Psoas muscle (tissue), 8 donors: ENCODE data around the gene CSNK1A1. TPM values are rescaled to one million over a fixed set of nuclear protein-coding genes. Genes with fewer than 3 reads are reported as not detected.

Experiments used
- ATAC-seq, 4 donors: fragments of 200-7000 bp; cut with Tn5 transposase; one replicate each; pipeline ENCODE4 v1.9.1; 2020; ENCODE audit warnings: moderate library complexity in 3 of 4, mild to moderate bottlenecking in 2 of 4
- DNase-seq, 2 donors: peaks; one replicate each; pipeline ENCODE4 v3.0.0-alpha.2; 2020
- H3K27ac ChIP-seq: fragments of 200-600 bp; one replicate; pipeline ENCODE4 v1.8.0; 2022
- H3K27me3 ChIP-seq, 3 donors: fragments of 200-600 bp in 1 of 3; one replicate each; pipeline versions ENCODE4 v1.6.1 to v1.8.0; 2013 to 2022; ENCODE audit warnings: low read length in 2 of 3, mild to moderate bottlenecking in 2 of 3, moderate library complexity in 1 of 3; ENCODE audit not compliant: insufficient read depth in 3 of 3
- H3K36me3 ChIP-seq, 2 donors: fragments of 200-600 bp in 1 of 2; one replicate each; pipeline versions ENCODE4 v1.6.1 to v1.8.0; 2013 to 2022; ENCODE audit warnings: low read depth in 1 of 2, mild to moderate bottlenecking in 1 of 2, moderate library complexity in 1 of 2; ENCODE audit not compliant: insufficient read depth in 1 of 2
- H3K4me1 ChIP-seq: fragments of 200-600 bp; one replicate; pipeline ENCODE4 v1.8.0; 2022
- H3K4me3 ChIP-seq: fragments of 200-600 bp; one replicate; pipeline ENCODE4 v1.8.0; 2022; ENCODE audit warnings: mild to moderate bottlenecking
- H3K9me3 ChIP-seq: fragments of 200-600 bp; one replicate; pipeline ENCODE4 v1.8.0; 2022
- CTCF ChIP-seq: fragments of 200-600 bp; IDR thresholded peaks from one replicate; pipeline ENCODE4 v1.8.0; 2022; ENCODE audit warnings: antibody characterized with exemption
- WGBS, 3 donors: extraction: QIAGEN DNeasy Blood & Tissue Kit; methylation state at CpG; one replicate each; pipeline versions ENCODE4 v1.1.6 to v1.1.7; 2013; 5-methylcytosine and 5-hydroxymethylcytosine counted together
- intact Hi-C, 2 donors: fragments of 100-400 bp; cut with DNase I; formaldehyde crosslinking; loops; one replicate each; pipeline versions ENCODE4 v1.11.0 to v1.14.2; 2022
- polyA plus RNA-seq, 3 donors: library from polyadenylated mRNA; stranded (reverse); fragments of 200-250 nt; gene quantifications; one replicate each; pipeline ENCODE4 v1.2.3, GENCODE V29; 2013
- total RNA-seq, 4 donors: library from RNA; stranded (reverse); fragmentation: NEBNext Ultra II Directional in 2 of 4; extraction: Animal tissue kit (Norgen Biotek cat#: 25700) in 2 of 4; gene quantifications; one replicate each; pipeline versions ENCODE4 v1.2.1 to v1.2.4, GENCODE V29; 2021 to 2023
- donor health status: healthy with polysubstance abuse.
- donor health status: DM: no; HTN: no; CAD: no; lungs with moderate emphysema.
- donor health status: Bipolar disorder and iron deficiency.
- donor health status: healthy.
- donor health status: DM: yes; HTN: yes; CAD: no.
- donor health status: DM: no; HTN: no; CAD: no.
- donor health status: DM: no; HTN: no; CAD: no.
- donor health status: DM: yes; HTN: yes; CAD: no.

The CSNK1A1 gene
- total and polyA plus RNA-seq, 7 donors = 73.6 to 394 (median 201) TPM

DNA sequence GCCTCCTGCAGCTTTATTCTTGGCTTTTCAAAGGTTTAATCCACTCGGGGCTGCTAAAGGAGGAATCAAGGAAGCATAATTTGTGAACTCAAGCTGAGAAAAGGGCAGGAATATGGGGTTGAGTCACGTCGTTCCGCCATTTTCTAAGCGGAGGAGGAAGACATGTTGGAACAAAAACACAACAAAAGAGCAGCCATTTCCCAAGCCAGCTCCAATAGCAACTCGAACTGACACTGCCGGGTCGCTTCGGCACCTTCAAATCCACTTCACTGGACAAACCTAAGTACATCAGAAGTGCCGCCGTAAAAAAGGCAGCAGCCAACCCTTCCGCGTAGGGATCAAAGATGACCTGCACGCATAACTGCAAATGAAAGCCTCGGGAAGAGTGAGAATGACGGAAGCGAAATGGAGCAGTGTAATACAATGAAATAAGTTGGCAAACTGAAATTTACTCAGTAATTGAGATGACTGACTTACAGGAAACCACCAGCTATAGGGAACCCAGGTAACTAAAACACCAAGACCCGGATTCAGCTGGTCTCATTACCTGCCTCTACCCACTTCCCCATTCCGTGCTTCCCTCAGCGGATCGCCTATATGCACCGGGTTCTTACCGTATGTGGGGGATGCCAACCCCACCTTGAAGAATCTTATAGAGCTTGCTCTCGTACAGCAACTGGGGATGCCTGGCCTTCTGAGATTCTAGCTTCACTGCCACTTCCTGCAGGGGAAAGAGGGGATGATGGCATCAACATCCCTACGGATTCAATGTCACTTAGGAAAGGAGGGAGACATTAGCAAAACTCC is 1.6 kb downstream of the CSNK1A1 start:
- no peaks in the 10 kb centered on the region for H3K27me3 ChIP-seq
- H3K4me1 ChIP-seq = peaks cover 50% of the 10 kb centered on the region
- H3K4me3 ChIP-seq = peak overlapping the region; percentile 91
- peak overlapping the region; percentile 99 for H3K27ac ChIP-seq
- intact Hi-C loops = loop anchor here in 1 of 2 donors (2.0 to 5.0 kb wide), 2 partner anchors 32 to 63 kb away; no protein-coding TSS in a partner anchor
- WGBS, 3 donors = 1% methylated on average over 25 of the region's 25 CpGs
- no peaks in the 10 kb centered on the region for H3K9me3 ChIP-seq
- no peak for TF ChIP-seq CTCF
- peaks cover 4 to 46% of the 10 kb centered on the region in 2 donors for H3K36me3 ChIP-seq
- ATAC-seq (peak in 1 of 4 donors; percentile 3), DNase-seq (no peak)

GRCh38 chr5:149546974-149547373 is 4.3 kb downstream of the CSNK1A1 start:
- H3K4me3 ChIP-seq = peak overlapping the region; percentile 91

GRCh38 chr5:149545327-149545726 is 5.9 kb downstream of the CSNK1A1 start:
- peaks cover 4 to 76% of the 10 kb centered on the region in 2 donors for H3K36me3 ChIP-seq
- H3K9me3 ChIP-seq = no peaks in the 10 kb centered on the region
- no peak for ATAC-seq
- WGBS, 3 donors = 44 to 64% (median 46%) methylated on average over 6 of the region's 6 CpGs
- peak overlapping the region; percentile 99 for H3K27ac ChIP-seq
- no peak for TF ChIP-seq CTCF
- peak overlapping the region; percentile 91 for H3K4me3 ChIP-seq
- H3K4me1 ChIP-seq = peaks cover 73% of the 10 kb centered on the region
- DNase-seq = no peak
- H3K27me3 ChIP-seq = no peaks in the 10 kb centered on the region
- intact Hi-C loops = no loop called here

More at GRCh38 chr5:149546974-149547373, 4.3 kb downstream of the CSNK1A1 start:
- H3K36me3 ChIP-seq = peaks cover 4 to 62% of the 10 kb centered on the region in 2 donors
- DNase-seq (no peak), ATAC-seq (peak; percentile 2 to 46 (median 38))
- H3K27ac ChIP-seq = peak overlapping the region; percentile 99
- TF ChIP-seq CTCF = no peak
- intact Hi-C loops = no loop called here
- H3K27me3 ChIP-seq = no peaks in the 10 kb centered on the region
- no peaks in the 10 kb centered on the region for H3K9me3 ChIP-seq
- H3K4me1 ChIP-seq = peaks cover 64% of the 10 kb centered on the region

DNA sequence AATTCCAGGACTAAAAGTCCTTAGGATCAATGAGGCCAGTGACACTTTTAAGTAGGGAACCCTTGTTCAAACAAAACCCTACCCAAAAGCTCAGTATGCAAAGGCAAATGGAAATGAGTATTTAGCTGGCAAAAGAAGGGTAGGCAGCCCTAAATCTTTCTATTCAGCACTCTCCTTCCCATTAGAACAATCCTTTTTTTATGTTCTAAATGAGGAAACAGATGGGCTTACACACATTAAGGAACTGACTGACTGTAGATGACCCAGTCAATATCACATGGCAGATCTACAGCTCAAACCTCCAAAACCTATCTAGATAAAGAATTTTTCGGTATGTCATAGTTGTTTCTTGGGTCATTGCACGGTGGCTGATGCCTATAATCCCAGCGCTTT is 7.2 kb downstream of the CSNK1A1 start:
- Histone ChIP-seq H3K27me3 (no peaks in the 10 kb centered on the region), H3K27ac (peak overlapping the region; percentile 20), H3K4me1 (peaks cover 86% of the 10 kb centered on the region), H3K4me3 (peak overlapping the region; percentile 12), H3K9me3 (no peaks in the 10 kb centered on the region), H3K36me3 (peaks cover 0 to 73% of the 10 kb centered on the region in 2 donors)
- ATAC-seq (no peak), DNase-seq (no peak)
- intact Hi-C loops = loop anchor here in 1 of 2 donors (5.0 kb wide), 1 partner anchor 47 kb away; no protein-coding TSS in a partner anchor
- no peak for TF ChIP-seq CTCF
- WGBS, 3 donors = 63 to 81% (median 73%) methylated on average over 3 of the region's 3 CpGs
